GM08714 (cell line): Measurements from ENCODE around the gene PRR5.
"Not testable (repeated sequence)": the region's sequence is repeated elsewhere in the genome, so short reads cannot be mapped to it uniquely, and the experiment has no call there.

Experiments used
- H3K4me3 ChIP-seq: fragments of 200-500 bp; sonication (Bioruptor generic); 2 replicates; pipeline ENCODE4 v1.5.1; 2014; ENCODE audit warnings: mild to moderate bottlenecking, low read length, inconsistent platforms
- ZNF274 ChIP-seq: IDR thresholded peaks from 2 replicates; pipeline ENCODE4 v1.6.1; 2012; ENCODE audit warnings: mild to moderate bottlenecking, low read depth, low read length

Gene PRR5

DNA sequence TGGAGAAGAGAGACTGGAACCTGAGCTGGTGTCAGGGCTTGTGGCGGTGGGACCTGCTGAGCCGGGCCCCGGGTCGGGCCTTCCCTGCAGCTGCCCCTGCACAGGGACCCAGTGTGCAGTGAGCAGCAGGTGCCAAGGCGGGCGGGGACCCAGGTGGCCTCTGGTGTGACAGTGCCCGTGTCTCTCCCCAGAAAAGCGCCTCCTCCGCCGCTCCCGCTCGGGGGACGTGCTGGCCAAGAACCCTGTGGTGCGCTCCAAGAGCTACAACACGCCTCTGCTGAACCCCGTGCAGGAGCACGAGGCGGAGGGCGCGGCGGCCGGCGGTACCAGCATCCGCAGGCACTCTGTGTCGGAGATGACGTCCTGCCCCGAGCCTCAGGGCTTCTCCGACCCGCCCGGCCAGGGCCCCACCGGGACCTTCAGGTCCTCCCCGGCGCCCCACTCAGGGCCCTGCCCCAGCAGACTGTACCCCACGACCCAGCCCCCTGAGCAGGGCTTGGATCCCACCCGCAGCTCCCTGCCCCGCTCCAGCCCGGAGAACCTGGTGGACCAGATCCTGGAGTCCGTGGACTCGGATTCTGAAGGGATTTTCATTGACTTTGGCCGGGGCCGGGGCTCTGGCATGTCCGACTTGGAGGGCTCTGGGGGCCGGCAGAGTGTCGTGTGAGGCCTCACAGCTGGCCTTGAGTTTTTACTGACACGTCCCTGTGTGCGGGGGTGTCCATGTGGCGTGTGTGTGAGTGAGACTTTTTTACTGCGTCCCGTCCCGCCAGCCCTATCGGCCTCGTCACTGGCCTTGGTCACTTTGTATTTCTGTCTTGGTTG is 34.8 kb downstream of the PRR5 start:
- H3K4me3 ChIP-seq: no peak overlapping the region
- no peak for TF ChIP-seq ZNF274

DNA sequence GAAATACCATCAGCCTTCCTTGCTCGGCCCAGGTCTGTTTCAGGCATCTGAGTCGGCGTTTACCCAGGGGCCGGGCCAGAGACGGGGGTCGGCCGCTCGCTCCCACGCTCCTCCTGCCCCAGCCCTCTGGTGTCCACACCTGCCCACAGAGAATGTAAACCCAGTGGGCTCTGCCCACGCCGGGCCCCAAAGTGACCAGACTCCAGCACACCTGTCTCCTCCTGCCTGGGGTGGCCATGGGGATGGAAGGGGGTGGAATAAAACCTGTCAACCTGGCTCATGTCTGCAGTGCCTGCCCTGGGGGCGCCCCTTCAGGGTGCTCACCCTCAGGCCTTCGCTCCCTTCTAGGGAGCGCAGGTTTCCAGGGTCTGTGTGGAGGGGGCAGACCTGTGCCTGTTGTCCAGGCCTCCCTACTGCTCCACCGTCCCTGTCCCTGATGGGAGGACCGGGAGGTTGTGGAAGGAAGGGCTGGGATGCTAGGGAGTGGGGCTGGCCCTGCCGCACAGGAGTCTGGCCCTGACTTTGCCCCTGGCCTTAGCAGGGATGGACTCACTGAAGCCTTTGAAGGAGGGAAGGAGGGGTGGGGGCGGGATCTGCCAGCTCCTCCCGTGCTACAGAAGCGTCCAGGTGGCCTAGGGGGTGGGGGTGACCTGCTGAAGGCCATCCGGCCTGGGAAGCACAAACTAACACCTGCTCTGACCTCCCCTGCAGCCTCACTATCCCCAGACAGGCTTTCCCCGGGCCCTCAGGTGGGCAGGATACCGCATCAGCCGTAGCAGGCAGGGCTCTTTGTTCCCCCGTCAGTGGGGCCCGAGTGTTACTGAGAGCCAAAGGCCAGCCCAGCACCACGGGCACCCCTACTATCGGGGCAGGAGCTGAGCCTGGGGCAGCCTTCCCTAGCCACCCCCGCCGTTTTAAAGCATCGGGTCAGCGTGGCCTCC is 35.7 kb downstream of the PRR5 start:
- no peak for TF ChIP-seq ZNF274
- H3K4me3 ChIP-seq: no peak overlapping the region

DNA sequence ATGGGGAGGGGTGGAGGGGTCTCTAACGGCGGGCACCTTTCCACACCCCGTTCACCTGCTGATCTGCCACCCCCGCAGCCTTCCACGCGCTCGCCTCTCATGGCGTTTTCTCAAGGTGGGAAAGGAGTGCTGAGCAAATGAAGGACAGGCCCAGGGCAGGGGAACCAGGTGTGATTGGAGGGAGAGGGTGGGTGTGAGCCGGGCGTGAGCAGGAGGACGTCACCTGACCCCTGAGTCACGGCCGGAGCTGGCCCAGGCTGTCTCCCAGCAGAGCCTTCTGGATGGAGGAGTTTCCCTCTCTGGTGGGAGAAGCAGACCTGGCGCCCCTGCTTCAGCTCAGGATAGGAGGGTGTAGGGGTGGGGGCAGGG is 36.3 kb downstream of the PRR5 start:
- no peak for TF ChIP-seq ZNF274
- H3K4me3 ChIP-seq: no peak overlapping the region

DNA sequence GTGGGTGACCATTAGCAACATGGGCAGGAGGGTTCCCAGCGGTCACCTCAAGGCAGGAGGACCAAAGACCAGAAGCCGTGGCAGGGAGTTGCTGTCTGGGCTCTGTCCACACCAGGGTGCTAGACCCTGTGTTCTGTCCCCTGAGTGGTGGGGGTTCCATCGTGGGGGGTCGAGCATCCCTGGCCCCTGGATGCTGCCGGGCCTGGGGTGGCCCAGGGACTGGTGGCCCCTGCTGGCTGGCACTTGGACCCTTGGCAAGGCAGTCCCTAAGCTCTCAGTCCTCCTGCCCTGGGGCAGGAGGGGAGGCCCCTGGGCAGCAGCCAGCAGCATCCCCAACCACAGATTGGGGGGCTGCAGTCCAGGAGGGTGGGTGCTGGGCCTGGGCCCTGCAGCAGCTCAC is 37.0 kb downstream of the PRR5 start:
- H3K4me3 ChIP-seq: no peak overlapping the region
- TF ChIP-seq ZNF274: no peak

DNA sequence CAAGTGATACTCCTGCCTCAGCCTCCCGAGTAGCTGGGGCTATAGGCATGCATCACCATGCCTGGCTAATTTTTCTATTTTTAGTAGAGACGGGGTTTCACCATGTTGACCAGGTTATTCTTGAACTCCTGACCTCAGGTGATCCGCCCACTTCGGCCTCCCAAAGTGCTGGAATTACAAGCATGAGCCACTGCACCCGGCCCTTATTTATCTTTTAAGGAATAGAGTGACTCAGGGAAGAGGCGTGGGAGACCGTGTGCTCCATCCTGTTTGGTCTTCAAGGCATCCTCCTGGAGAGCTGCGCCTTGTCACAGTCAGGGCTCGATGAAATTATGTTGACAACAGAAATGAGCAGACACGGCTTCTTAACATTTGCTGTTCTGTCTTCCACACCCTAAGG is 37.7 kb downstream of the PRR5 start:
- H3K4me3 ChIP-seq: not testable (repeated sequence)

DNA sequence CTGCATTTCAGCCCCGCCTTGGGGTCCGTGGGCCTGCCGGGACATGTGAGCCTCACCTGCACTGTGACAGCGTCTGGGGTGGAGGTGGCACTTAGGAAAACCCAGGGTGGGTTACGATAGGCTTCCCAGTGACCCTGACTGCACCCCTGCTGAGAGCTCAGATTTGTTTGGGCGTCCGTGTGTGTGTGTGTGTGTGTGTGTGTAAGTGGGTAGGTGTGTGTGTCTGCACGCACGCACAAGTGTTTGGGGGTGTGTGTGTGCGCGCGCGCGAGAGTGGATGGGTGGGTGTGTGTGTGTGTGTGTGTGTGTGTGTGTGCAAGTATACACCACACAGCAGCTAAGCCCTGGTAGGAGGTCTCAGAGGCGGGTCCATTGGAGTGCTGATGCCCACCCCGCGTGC is 38.3 kb downstream of the PRR5 start:
- no peak for TF ChIP-seq ZNF274
- no peak overlapping the region for H3K4me3 ChIP-seq

DNA sequence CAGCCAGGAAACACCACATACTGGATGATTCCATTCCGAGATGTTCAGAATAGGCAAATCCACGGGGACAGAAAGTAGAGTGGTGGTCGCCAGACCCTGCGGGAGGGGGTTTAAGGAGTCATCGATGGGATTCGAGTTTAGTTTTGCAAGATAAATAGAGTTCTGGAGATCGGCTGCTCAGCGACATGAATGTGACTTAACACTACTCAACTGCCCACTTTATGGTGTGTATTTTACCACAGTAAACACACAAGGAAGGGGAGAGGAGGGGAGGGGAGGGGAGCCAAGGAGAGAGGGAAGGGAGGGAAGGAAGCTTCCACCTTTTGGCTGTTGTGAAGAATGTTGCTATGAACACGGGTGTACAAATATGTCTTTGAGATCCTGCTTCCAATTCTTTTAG is 39.9 kb downstream of the PRR5 start:
- TF ChIP-seq ZNF274: no peak
- no peak overlapping the region for H3K4me3 ChIP-seq

DNA sequence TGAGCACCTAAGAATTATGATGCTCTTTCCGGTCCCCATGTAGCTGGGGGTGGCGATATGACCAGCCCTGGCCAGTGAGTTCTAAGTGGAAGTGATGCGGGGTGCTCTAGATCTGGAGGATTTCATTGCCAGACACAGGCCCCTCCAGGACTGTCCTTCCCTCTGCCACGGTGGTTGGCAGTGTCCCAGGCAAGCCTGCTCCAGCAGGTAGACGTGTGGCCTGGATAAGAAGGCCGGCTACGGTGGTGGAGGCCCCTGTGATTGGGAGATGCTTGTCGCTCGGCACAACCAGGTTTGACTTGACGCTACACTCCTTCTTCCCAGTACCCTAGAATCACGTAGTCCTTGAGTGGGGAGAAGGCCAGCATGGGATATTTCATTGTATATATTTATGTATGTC is 41.2 kb downstream of the PRR5 start:
- TF ChIP-seq ZNF274: no peak
- H3K4me3 ChIP-seq: no peak overlapping the region

DNA sequence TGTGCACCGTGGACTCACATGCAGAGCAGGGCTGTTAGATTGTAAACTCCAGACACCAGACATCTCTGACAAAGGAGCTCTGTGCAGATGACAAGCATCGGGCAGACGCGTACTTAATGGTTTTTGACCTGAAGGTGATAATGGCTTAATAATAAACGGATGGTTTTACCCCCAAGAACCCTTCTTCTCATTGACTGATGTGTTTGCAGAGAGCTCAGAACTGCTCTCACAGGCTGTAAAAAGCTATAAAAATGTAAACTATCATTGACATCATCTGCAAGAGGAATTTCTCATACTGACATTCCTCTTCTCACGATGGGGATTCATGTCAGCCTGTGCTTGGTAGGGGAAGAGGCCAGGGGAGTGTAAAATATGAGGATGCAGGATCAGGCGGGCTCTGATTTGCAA is 41.8 kb downstream of the PRR5 start:
- no peak for TF ChIP-seq ZNF274
- no peak overlapping the region for H3K4me3 ChIP-seq

DNA sequence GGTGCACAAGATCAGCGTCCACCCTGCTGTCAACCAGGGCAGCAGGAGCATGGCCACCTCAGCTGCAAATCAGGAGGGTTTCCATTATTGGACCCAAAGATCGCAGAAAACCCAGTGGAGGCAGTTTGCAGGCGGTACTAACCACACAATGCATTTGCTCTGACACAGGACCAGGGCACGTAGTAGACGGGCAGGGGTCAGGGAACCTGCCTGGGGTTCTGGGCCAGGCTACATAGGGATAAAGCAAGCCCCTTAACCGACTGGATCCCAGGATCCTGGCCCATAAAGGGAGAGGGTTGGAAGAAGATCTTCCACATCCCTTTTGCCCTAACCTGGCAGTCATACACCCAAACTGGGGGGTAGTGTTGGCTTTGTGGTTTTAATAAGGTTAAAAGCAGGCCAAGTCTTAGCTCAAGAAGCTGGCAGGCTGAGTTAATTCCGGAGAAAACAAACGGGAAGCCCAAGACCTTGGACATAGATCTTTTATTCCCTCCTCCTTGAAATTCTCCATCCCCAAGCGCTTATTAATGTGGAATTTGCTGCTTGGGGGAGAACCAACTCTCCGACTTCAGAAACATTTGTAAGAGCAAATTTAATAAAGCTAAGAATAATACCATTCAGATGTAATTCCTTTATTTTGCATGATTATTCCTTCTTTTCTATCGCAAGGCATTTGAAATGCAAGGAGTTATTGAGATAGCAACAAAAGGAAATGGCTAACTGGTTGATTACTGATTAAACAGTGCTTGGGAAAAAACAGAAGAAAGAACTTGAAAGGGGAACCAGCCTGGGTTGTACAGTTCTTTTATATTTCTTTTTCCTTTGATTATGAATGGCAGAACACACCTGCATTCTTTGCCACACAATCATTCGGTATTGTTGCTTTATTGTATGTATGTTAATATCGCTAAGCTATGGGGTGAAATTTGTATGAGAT is 44.1 kb downstream of the PRR5 start:
- no peak overlapping the region for H3K4me3 ChIP-seq
- TF ChIP-seq ZNF274: no peak

DNA sequence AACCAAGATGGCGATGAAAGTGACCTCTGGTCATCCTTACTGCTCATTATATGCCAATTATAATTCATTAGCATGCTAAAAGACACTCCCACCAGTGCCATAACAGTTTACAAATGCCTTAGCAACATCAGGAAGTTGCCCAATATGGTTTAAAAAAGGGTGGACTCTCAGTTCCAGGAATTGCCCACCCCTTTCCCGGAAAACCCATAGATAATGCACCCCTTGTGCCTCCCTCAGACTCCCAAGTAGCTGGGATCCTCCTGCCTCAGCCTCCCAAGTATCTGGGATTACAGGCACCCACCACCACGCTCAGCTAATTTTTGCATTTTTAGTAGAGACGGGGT is 45.8 kb downstream of the PRR5 start:
- not testable (repeated sequence) for H3K4me3 ChIP-seq

DNA sequence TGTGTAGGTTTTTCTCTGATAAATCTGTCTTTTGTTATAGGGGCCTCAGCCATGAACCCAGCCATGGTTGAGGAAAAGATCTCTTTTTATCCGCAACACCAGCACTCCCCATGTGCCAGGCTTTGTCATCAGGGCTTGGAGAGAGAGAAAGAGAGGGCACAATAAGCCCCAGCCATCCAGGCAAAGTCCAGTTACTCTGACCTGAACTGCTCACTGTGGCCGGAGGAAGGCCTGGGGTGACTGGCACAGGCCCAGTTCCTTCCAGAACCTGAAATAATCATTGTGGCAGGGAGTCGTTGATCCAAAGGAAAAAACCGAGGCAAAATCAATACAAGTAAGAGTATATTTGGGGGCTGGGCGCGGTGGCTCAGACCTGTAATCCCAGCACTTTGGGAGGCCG is 46.5 kb downstream of the PRR5 start:
- TF ChIP-seq ZNF274: no peak
- H3K4me3 ChIP-seq: no peak overlapping the region

DNA sequence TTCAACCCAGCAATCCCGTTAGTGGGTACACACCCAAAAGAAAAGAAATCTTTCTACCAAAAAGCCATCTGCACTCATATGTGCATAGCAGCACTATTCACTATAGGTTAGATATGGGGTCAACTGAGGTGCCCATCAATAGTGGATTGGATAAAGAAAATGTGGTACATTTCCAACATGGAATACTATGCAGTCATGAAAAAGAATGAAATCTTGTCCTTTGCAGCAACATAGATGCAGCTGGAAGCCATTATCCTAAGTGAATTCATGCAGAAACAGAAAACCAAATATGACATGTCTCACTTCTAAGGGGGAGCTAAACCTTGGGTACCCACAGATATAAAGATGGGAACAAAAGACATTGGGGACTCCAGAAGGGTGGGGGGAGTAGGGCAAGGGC is 48.5 kb downstream of the PRR5 start:
- no peak overlapping the region for H3K4me3 ChIP-seq
- TF ChIP-seq ZNF274: no peak

DNA sequence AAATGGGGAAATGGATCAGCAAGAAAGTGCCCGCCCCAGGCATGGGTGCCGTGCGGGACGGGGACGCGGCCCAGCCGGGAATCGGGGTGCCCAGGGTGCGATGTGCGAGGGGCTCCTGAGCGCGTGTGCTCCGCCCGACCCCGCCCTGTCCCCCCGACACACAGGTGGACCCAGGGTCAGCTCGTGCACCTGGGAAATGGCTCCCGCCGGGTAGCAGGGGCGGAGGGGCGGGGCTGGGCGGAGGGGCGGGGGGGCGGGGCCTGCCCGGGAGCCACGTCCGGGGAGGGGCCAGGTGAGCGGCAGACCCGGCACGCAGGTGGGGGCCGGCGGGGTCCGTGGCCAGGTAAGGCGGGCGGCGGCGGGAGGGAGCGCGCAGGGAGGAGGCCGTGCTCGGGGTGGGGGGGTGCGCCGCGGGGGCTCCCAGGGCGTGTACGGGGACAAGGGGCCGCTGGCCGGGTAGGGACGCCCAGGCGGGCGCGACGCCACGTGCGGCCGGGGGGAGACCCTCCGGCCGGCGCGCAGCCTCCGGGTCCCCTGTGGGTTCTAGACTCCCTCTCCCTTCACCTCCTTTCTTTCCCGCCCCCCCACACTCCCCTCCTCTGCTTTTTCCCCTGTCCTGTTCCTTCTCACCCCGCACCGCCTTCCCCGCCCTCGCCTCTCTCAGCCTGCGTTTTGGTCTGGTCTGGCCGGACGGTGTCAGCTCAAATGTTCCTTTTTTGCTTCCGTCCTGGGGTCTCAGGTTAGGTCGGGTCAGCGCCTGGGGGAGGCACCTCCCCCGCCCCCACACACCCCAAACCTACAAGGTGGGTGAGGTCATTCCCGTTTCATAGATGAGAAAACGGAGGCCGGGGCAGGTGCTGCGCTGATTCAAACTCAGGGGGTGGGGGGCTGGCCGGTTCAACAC is 50.5 kb downstream of the PRR5 start, which contains the start of gene ARHGAP8:
Gene ARHGAP8 (plus strand): TSS at position 291 of the 904 bp plus-strand sequence. CDS start 33,953 bp downstream, outside the sequence.
- H3K4me3 ChIP-seq: peak within 1 kb of the TSS; percentile 6; the same call in 1 of the 2 replicates
- TF ChIP-seq ZNF274: no peak
